ENCODE measurements around the gene FANK1. TPM values are rescaled to one million over a fixed set of nuclear protein-coding genes. Genes with fewer than 3 reads are reported as not detected.

FANK1 gene
- total RNA-seq, 1 donor from 2014 or later, result 12.5 TPM

GRCh38 chr10:125933693-125934092 lies 37.3 kb downstream of the FANK1 start:
- Histone ChIP-seq H3K27me3 (no peaks in the 10 kb centered on the region), H3K4me1 (no peaks in the 10 kb centered on the region), H3K4me2 (no peak overlapping the region), H2AFZ (replicated peaks) (no peak overlapping the region), H3K36me3 (no peaks in the 10 kb centered on the region), H3K79me2 (ENCODE audit: low read depth) (no peaks in the 10 kb centered on the region), H3K27ac (no peak overlapping the region), H4K20me1 (ENCODE audit: low read depth) (no peaks in the 10 kb centered on the region), H3F3A (ENCODE audit: low read depth) (no peaks in the 10 kb centered on the region), H3K9me3 (ENCODE audit: low read depth) (no peaks in the 10 kb centered on the region), H3K9ac (no peak overlapping the region), H3K4me3 (no peak overlapping the region)
- TF ChIP-seq EZH2 (IDR thresholded peaks at IDR 0.05), result no peak
- TF ChIP-seq EZH2phosphoT487 (IDR thresholded peaks at IDR 0.05), result no peak
- no peak for TF ChIP-seq CTCF (IDR thresholded peaks at IDR 0.05)
- H3K27ac Mint-ChIP-seq, result no peak overlapping the region
- H3K9me3 Mint-ChIP-seq, result no peaks in the 10 kb centered on the region
- H3K4me3 Mint-ChIP-seq, result no peak overlapping the region
- H3K27me3 Mint-ChIP-seq (ENCODE audit: insufficient read depth, low read depth), result peaks cover 2% of the 10 kb centered on the region
- no peak for DNase-seq (ENCODE audit: low spot score)
- peaks cover 2% of the 10 kb centered on the region for H3K36me3 Mint-ChIP-seq
- peaks cover 2% of the 10 kb centered on the region for H3K4me1 Mint-ChIP-seq

GRCh38 chr10:125936331-125936730 lies 40.0 kb downstream of the FANK1 start:
- Mint-ChIP-seq H3K9me3 (no peaks in the 10 kb centered on the region), H3K36me3 (no peaks in the 10 kb centered on the region), H3K27ac (no peak overlapping the region), H3K4me3 (no peak overlapping the region), H3K4me1 (peaks cover 2% of the 10 kb centered on the region), H3K27me3 (ENCODE audit: insufficient read depth, low read depth) (no peaks in the 10 kb centered on the region)
- no peak overlapping the region for H2AFZ ChIP-seq (replicated peaks)
- H3K36me3 ChIP-seq, result no peaks in the 10 kb centered on the region
- H3K4me2 ChIP-seq, result no peak overlapping the region
- H3K4me1 ChIP-seq, result no peaks in the 10 kb centered on the region
- no peaks in the 10 kb centered on the region for H3K27me3 ChIP-seq
- no peak for TF ChIP-seq EZH2 (IDR thresholded peaks at IDR 0.05)
- TF ChIP-seq EZH2phosphoT487 (IDR thresholded peaks at IDR 0.05), result no peak
- TF ChIP-seq CTCF (IDR thresholded peaks at IDR 0.05), result no peak
- H4K20me1 ChIP-seq (ENCODE audit: low read depth), result no peaks in the 10 kb centered on the region
- no peaks in the 10 kb centered on the region for H3F3A ChIP-seq (ENCODE audit: low read depth)
- H3K27ac ChIP-seq, result no peak overlapping the region
- no peak for DNase-seq (ENCODE audit: low spot score)
- H3K9me3 ChIP-seq (ENCODE audit: low read depth), result no peaks in the 10 kb centered on the region
- H3K9ac ChIP-seq, result no peak overlapping the region
- no peak overlapping the region for H3K4me3 ChIP-seq
- no peaks in the 10 kb centered on the region for H3K79me2 ChIP-seq (ENCODE audit: low read depth)

GRCh38 chr10:125940515-125940914 lies 44.2 kb downstream of the FANK1 start:
- TF ChIP-seq EZH2phosphoT487 (IDR thresholded peaks at IDR 0.05), result no peak
- TF ChIP-seq CTCF (IDR thresholded peaks at IDR 0.05), result no peak
- no peak for TF ChIP-seq EZH2 (IDR thresholded peaks at IDR 0.05)
- DNase-seq (ENCODE audit: low spot score), result no peak
- Mint-ChIP-seq H3K27me3 (ENCODE audit: insufficient read depth, low read depth) (no peaks in the 10 kb centered on the region), H3K36me3 (no peaks in the 10 kb centered on the region), H3K27ac (no peak overlapping the region), H3K9me3 (peaks cover 12% of the 10 kb centered on the region), H3K4me3 (no peak overlapping the region), H3K4me1 (no peaks in the 10 kb centered on the region)
- Histone ChIP-seq H3K36me3 (no peaks in the 10 kb centered on the region), H2AFZ (replicated peaks) (no peak overlapping the region), H3K27ac (no peak overlapping the region), H3K4me1 (no peaks in the 10 kb centered on the region), H4K20me1 (ENCODE audit: low read depth) (no peaks in the 10 kb centered on the region), H3K27me3 (no peaks in the 10 kb centered on the region), H3K9ac (no peak overlapping the region), H3K79me2 (ENCODE audit: low read depth) (no peaks in the 10 kb centered on the region), H3K9me3 (ENCODE audit: low read depth) (peaks cover 9% of the 10 kb centered on the region), H3K4me3 (no peak overlapping the region), H3K4me2 (no peak overlapping the region), H3F3A (ENCODE audit: low read depth) (no peaks in the 10 kb centered on the region)

Data from neural progenitor cell (in vitro differentiated cells).